GM13976 (cell line): ENCODE data around the gene SLC7A6.

Experiments used
- DNase-seq: peaks from one replicate; pipeline ENCODE4 v3.0.0; 2012; ENCODE audit warnings: low spot score
- CTCF ChIP-seq: IDR thresholded peaks from 2 replicates; pipeline ENCODE4 v1.5.1; 2012; ENCODE audit warnings: borderline replicate concordance, mild to moderate bottlenecking; ENCODE audit not compliant: insufficient read depth; ENCODE audit errors: extremely low read depth, missing control alignments, control extremely low read depth
- in situ Hi-C: fragments of 300-500 bp; cut with MboI; formaldehyde crosslinking; loops from one replicate; pipeline ENCODE4 v1.12.0; 2022; ENCODE audit warnings: low sequenced_read_pairs, mixed read lengths, inconsistent platforms; ENCODE audit not compliant: unreplicated experiment

Gene SLC7A6

GRCh38 chr16:68253721-68254120, 10.6 kb upstream of the SLC7A6 start:
- no peak for TF ChIP-seq CTCF
- in situ Hi-C loops: no loop called here
- no peak for DNase-seq

- no peak for DNase-seq
- TF ChIP-seq CTCF: no peak
- in situ Hi-C loops: no loop called here
Observed at GRCh38 chr16:68255712-68256111, 8.6 kb upstream of the SLC7A6 start.

GRCh38 chr16:68257251-68257905, 6.9 kb upstream of the SLC7A6 start:
- peak; percentile 83 for DNase-seq
- in situ Hi-C loops: no loop called here
- no peak for TF ChIP-seq CTCF

GRCh38 chr16:68257906-68258800, 6.2 kb upstream of the SLC7A6 start:
- in situ Hi-C loops: no loop called here
- TF ChIP-seq CTCF: no peak
- no peak for DNase-seq

- DNase-seq: no peak
- in situ Hi-C loops: no loop called here
- no peak for TF ChIP-seq CTCF
Observed at GRCh38 chr16:68259007-68259825, 5.1 kb upstream of the SLC7A6 start.

GRCh38 chr16:68263559-68264127, 683 bp upstream of the SLC7A6 start:
- in situ Hi-C loops: loop anchor here (5.0 kb wide), 1 partner anchor 69 kb away; no protein-coding TSS in a partner anchor
- DNase-seq: no peak
- no peak for TF ChIP-seq CTCF
